ENCODE data around the gene SELENOO. TPM values are rescaled to one million over a fixed set of nuclear protein-coding genes. Genes with fewer than 3 reads are reported as not detected.
A peak's percentile ranks its signal among the peaks of the same experiment; 100 is the strongest.

The SELENOO gene
- total RNA-seq, 1 experiment from 2014 or later, result 21.9 TPM

GRCh38 chr22:50233223-50233622, 32.4 kb downstream of the SELENOO start:
- ChIA-PET CTCF (interaction anchor here (0.9 to 1.5 kb wide), 3 partner anchors 23 to 86 kb away, joined by 3 to 5 read pairs (median 3); no protein-coding TSS in a partner anchor), POLR2A (no interaction called here)
- peaks cover 46% of the 10 kb centered on the region for H3K36me3 Mint-ChIP-seq (ENCODE audit: insufficient read depth, unreplicated experiment)
- H3K27me3 Mint-ChIP-seq (ENCODE audit: insufficient read depth, unreplicated experiment), result no peaks in the 10 kb centered on the region
- intact Hi-C loops (cut with micrococcal nuclease), result no loop called here
- H3K4me3 Mint-ChIP-seq (ENCODE audit: unreplicated experiment), result no peak overlapping the region
- TF ChIP-seq CTCF (IDR thresholded peaks at IDR 0.05; ENCODE audit: unreplicated experiment), result no peak
- no peak overlapping the region for H3K27ac Mint-ChIP-seq (ENCODE audit: low read depth, unreplicated experiment)
- H3K4me1 Mint-ChIP-seq (ENCODE audit: insufficient read depth, unreplicated experiment), result no peaks in the 10 kb centered on the region
- BruUV-seq (replicated peaks), result no TSS peak
- no peak for DNase-seq (ENCODE audit: unreplicated experiment)
- no peaks in the 10 kb centered on the region for H3K9me3 Mint-ChIP-seq (ENCODE audit: unreplicated experiment)

- no peak overlapping the region for H3K4me3 Mint-ChIP-seq (ENCODE audit: unreplicated experiment)
- H3K36me3 Mint-ChIP-seq (ENCODE audit: insufficient read depth, unreplicated experiment), result peaks cover 32% of the 10 kb centered on the region
- H3K27ac Mint-ChIP-seq (ENCODE audit: low read depth, unreplicated experiment), result no peak overlapping the region
- POLR2A ChIA-PET, result interaction anchor here (0.9 kb wide), 1 partner anchor 117 kb away, joined by 3 read pairs; no protein-coding TSS in a partner anchor
- peak; percentile 40 for TF ChIP-seq CTCF (IDR thresholded peaks at IDR 0.05; ENCODE audit: unreplicated experiment)
- H3K9me3 Mint-ChIP-seq (ENCODE audit: unreplicated experiment), result no peaks in the 10 kb centered on the region
- H3K27me3 Mint-ChIP-seq (ENCODE audit: insufficient read depth, unreplicated experiment), result no peaks in the 10 kb centered on the region
- CTCF ChIA-PET, result interaction anchor here (0.6 to 2.0 kb wide), 10 partner anchors 18 to 130 kb away, joined by 3 to 7 read pairs (median 4); no protein-coding TSS in a partner anchor
- no TSS peak for BruUV-seq (replicated peaks)
- DNase-seq (ENCODE audit: unreplicated experiment), result no peak
- intact Hi-C loops (cut with micrococcal nuclease), result loop anchor here (1.0 kb wide), 1 partner anchor 88 kb away; no protein-coding TSS in a partner anchor
- H3K4me1 Mint-ChIP-seq (ENCODE audit: insufficient read depth, unreplicated experiment), result peaks cover 9% of the 10 kb centered on the region
Measured at GRCh38 chr22:50236731-50237409, 36.1 kb downstream of the SELENOO start.

- Mint-ChIP-seq H3K27me3 (ENCODE audit: insufficient read depth, unreplicated experiment) (no peaks in the 10 kb centered on the region), H3K36me3 (ENCODE audit: insufficient read depth, unreplicated experiment) (peaks cover 23% of the 10 kb centered on the region), H3K4me3 (ENCODE audit: unreplicated experiment) (no peak overlapping the region), H3K9me3 (ENCODE audit: unreplicated experiment) (no peaks in the 10 kb centered on the region), H3K4me1 (ENCODE audit: insufficient read depth, unreplicated experiment) (peaks cover 10% of the 10 kb centered on the region), H3K27ac (ENCODE audit: low read depth, unreplicated experiment) (no peak overlapping the region)
- CTCF ChIA-PET, result interaction anchor here (0.6 to 4.7 kb wide), 3 partner anchors 13 to 218 kb away, joined by 3 to 34 read pairs (median 10); partner anchors contain the start of gene HDAC10
- POLR2A ChIA-PET, result interaction anchor here (0.6 kb wide), 1 partner anchor 321 kb away, joined by 3 read pairs; the partner anchor contains the start of gene ALG12
- DNase-seq (ENCODE audit: unreplicated experiment), result no peak
- BruUV-seq (replicated peaks), result no TSS peak
- intact Hi-C loops (cut with micrococcal nuclease), result no loop called here
- TF ChIP-seq CTCF (IDR thresholded peaks at IDR 0.05; ENCODE audit: unreplicated experiment), result no peak
Measured at GRCh38 chr22:50238755-50239154, 37.9 kb downstream of the SELENOO start.

GRCh38 chr22:50242406-50242949, 41.7 kb downstream of the SELENOO start:
- peak overlapping the region; percentile 67 for H3K27ac Mint-ChIP-seq (ENCODE audit: low read depth, unreplicated experiment)
- H3K4me1 Mint-ChIP-seq (ENCODE audit: insufficient read depth, unreplicated experiment), result peaks cover 16% of the 10 kb centered on the region
- intact Hi-C loops (cut with micrococcal nuclease), result no loop called here
- H3K4me3 Mint-ChIP-seq (ENCODE audit: unreplicated experiment), result peak overlapping the region; percentile 96
- CTCF ChIA-PET, result interaction anchor here (0.7 to 4.7 kb wide), 8 partner anchors 10 to 255 kb away, joined by 3 to 34 read pairs (median 6); partner anchors contain the start of gene HDAC10
- no peak for DNase-seq (ENCODE audit: unreplicated experiment)
- BruUV-seq (replicated peaks), result no TSS peak
- TF ChIP-seq CTCF (IDR thresholded peaks at IDR 0.05; ENCODE audit: unreplicated experiment), result no peak
- H3K36me3 Mint-ChIP-seq (ENCODE audit: insufficient read depth, unreplicated experiment), result peaks cover 28% of the 10 kb centered on the region
- H3K27me3 Mint-ChIP-seq (ENCODE audit: insufficient read depth, unreplicated experiment), result no peaks in the 10 kb centered on the region
- POLR2A ChIA-PET, result interaction anchor here (0.9 to 1.6 kb wide), 9 partner anchors 8 to 283 kb away, joined by 3 to 7 read pairs (median 5); partner anchors contain the start of genes HDAC10, LMF2, NCAPH2 and SCO2
- H3K9me3 Mint-ChIP-seq (ENCODE audit: unreplicated experiment), result no peaks in the 10 kb centered on the region
